OCI-LY3 (cell line): ENCODE results near the gene CYP4A11.

ENCODE experiments used
- CTCF ChIP-seq: fragments of 200-600, 300-600 bp; sonication (generic); IDR thresholded peaks from 2 replicates; pipeline ENCODE4 v1.5.1; 2014; ENCODE audit warnings: antibody characterized with exemption, low read length, low read depth
- EZH2phosphoT487 ChIP-seq: fragments of 200-600 bp; shearing (Covaris generic); IDR thresholded peaks from 2 replicates; pipeline ENCODE4 v1.6.1; 2018; ENCODE audit warnings: antibody characterized with exemption, mixed run types, low read depth

GRCh38 chr1:46927249-46927835 is 13.9 kb downstream of the CYP4A11 start:
- TF ChIP-seq CTCF = no peak
- no peak for TF ChIP-seq EZH2phosphoT487
